Common myeloid progenitor, CD34-positive (primary cell): ENCODE data around the gene CADPS.

Source experiments
- CTCF ChIA-PET: fragments of 350-600 bp; sonication (Branson Sonifier 250); formaldehyde crosslinking; loops from one replicate; lab custom pipeline; 2021; ENCODE audit warnings: antibody characterized with exemption; lab: Charles Lee
- POLR2A ChIA-PET: fragments of 350-600 bp; sonication (Branson Sonifier 250); formaldehyde crosslinking; loops from one replicate; lab custom pipeline; 2021; ENCODE audit warnings: antibody characterized with exemption; lab: Charles Lee
- DNase-seq, 3 donors: peaks; one replicate each; pipeline versions ENCODE4 v3.0.0 to v3.0.0-alpha.2; 2013
- H3K27ac ChIP-seq, 2 experiments: 1 replicate in 1 of 2; 2 replicates in 1 of 2; pipeline ENCODE4 v1.7.0; 2013; ENCODE audit warnings: inconsistent platforms in 2 of 2, low read length in 2 of 2, mild to moderate bottlenecking in 2 of 2, low read depth in 1 of 2, moderate library complexity in 1 of 2; ENCODE audit not compliant: severe bottlenecking in 2 of 2, insufficient read depth in 1 of 2, poor library complexity in 1 of 2
- H3K27me3 ChIP-seq, 5 experiments: replicated peaks in 2 of 5; 1 replicate in 3 of 5; 2 replicates in 2 of 5; pipeline versions ENCODE4 v1.6.1 to v1.7.0; 2013; ENCODE audit warnings: low read length in 4 of 5, mild to moderate bottlenecking in 2 of 5, moderate library complexity in 2 of 5, inconsistent platforms in 1 of 5; ENCODE audit not compliant: insufficient read depth in 5 of 5, control insufficient read depth in 4 of 5
- H3K36me3 ChIP-seq, 4 experiments: 1 replicate in 2 of 4; 2 replicates in 2 of 4; pipeline versions ENCODE4 v1.6.1 to v1.7.0; 2013; ENCODE audit warnings: low read length in 3 of 4, control low read depth in 1 of 4, mild to moderate bottlenecking in 1 of 4; ENCODE audit not compliant: control insufficient read depth in 4 of 4, insufficient read depth in 4 of 4
- H3K4me1 ChIP-seq, 4 experiments: 1 replicate in 3 of 4; 2 replicates in 1 of 4; pipeline versions ENCODE4 v1.6.1 to v1.7.1; 2013; ENCODE audit warnings: low read length in 3 of 4, mild to moderate bottlenecking in 3 of 4, control low read depth in 1 of 4, inconsistent platforms in 1 of 4, moderate library complexity in 1 of 4; ENCODE audit not compliant: control insufficient read depth in 4 of 4, insufficient read depth in 4 of 4; ENCODE audit errors: control extremely low read depth in 1 of 4
- H3K4me3 ChIP-seq, 7 experiments: 1 replicate in 4 of 7; 2 replicates in 3 of 7; pipeline versions ENCODE4 v1.5.1 to v1.7.0; 2013; ENCODE audit warnings: mild to moderate bottlenecking in 7 of 7, low read length in 6 of 7, moderate library complexity in 6 of 7, inconsistent platforms in 2 of 7, low read depth in 2 of 7, control low read depth in 1 of 7; ENCODE audit not compliant: insufficient read depth in 4 of 7, control insufficient read depth in 1 of 7; ENCODE audit errors: extremely low read depth in 1 of 7
- H3K9me3 ChIP-seq, 5 experiments: 1 replicate in 4 of 5; 2 replicates in 1 of 5; pipeline versions ENCODE4 v1.6.1 to v1.7.1; 2013; ENCODE audit warnings: low read length in 4 of 5, mild to moderate bottlenecking in 2 of 5, inconsistent platforms in 1 of 5, low read depth in 1 of 5, moderate library complexity in 1 of 5; ENCODE audit not compliant: control insufficient read depth in 4 of 5, insufficient read depth in 2 of 5; ENCODE audit errors: control extremely low read depth in 1 of 5
- WGBS: methylation state at CpG from one replicate; pipeline ENCODE4 v1.1.5; 2013; ENCODE audit not compliant: insufficient coverage; 5-methylcytosine and 5-hydroxymethylcytosine counted together

Gene CADPS

GRCh38 chr3:62699728-62700127, 175.5 kb downstream of the CADPS start:
- no peaks in the 10 kb centered on the region for H3K36me3 ChIP-seq
- no peak for DNase-seq
- ChIA-PET POLR2A (no interaction called here), CTCF (no interaction called here)
- H3K27ac ChIP-seq = no peak overlapping the region
- peaks cover 0 to 4% (median 0%) of the 10 kb centered on the region in 5 experiments for H3K27me3 ChIP-seq
- WGBS = 82% methylated on average over 7 of the region's 7 CpGs
- no peak overlapping the region for H3K4me3 ChIP-seq
- no peaks in the 10 kb centered on the region for H3K4me1 ChIP-seq
- no peaks in the 10 kb centered on the region for H3K9me3 ChIP-seq

GRCh38 chr3:62696011-62696410, 179.2 kb downstream of the CADPS start:
- Histone ChIP-seq H3K4me1 (no peaks in the 10 kb centered on the region), H3K36me3 (no peaks in the 10 kb centered on the region), H3K4me3 (no peak overlapping the region), H3K9me3 (no peaks in the 10 kb centered on the region), H3K27me3 (peaks cover 0 to 4% (median 0%) of the 10 kb centered on the region in 5 experiments), H3K27ac (no peak overlapping the region)
- POLR2A ChIA-PET = no interaction called here
- DNase-seq = no peak
- CTCF ChIA-PET = no interaction called here

GRCh38 chr3:62688812-62689211, 186.4 kb downstream of the CADPS start:
- WGBS = 71% methylated on average over 1 of the region's 2 CpGs
- Histone ChIP-seq H3K9me3 (no peaks in the 10 kb centered on the region), H3K36me3 (no peaks in the 10 kb centered on the region), H3K27ac (no peak overlapping the region), H3K4me3 (no peak overlapping the region), H3K4me1 (no peaks in the 10 kb centered on the region), H3K27me3 (peaks cover 0 to 6% (median 2%) of the 10 kb centered on the region in 5 experiments)
- no peak for DNase-seq
- ChIA-PET POLR2A (no interaction called here), CTCF (interaction anchor here (1.2 kb wide), 1 partner anchor 54 kb away, joined by 3 read pairs; no protein-coding TSS in a partner anchor)

GRCh38 chr3:62688050-62688449, 187.2 kb downstream of the CADPS start:
- Histone ChIP-seq H3K4me3 (no peak overlapping the region), H3K27me3 (peaks cover 0 to 6% (median 2%) of the 10 kb centered on the region in 5 experiments), H3K9me3 (no peaks in the 10 kb centered on the region), H3K27ac (no peak overlapping the region), H3K4me1 (no peaks in the 10 kb centered on the region), H3K36me3 (no peaks in the 10 kb centered on the region)
- ChIA-PET CTCF (no interaction called here), POLR2A (no interaction called here)
- DNase-seq = no peak
- WGBS = 100% methylated on average over 1 of the region's 2 CpGs

GRCh38 chr3:62686503-62687294, 188.5 kb downstream of the CADPS start:
- peaks cover 0 to 6% (median 2%) of the 10 kb centered on the region in 5 experiments for H3K27me3 ChIP-seq
- no peaks in the 10 kb centered on the region for H3K36me3 ChIP-seq
- H3K4me1 ChIP-seq = no peaks in the 10 kb centered on the region
- 54% methylated on average over 2 of the region's 4 CpGs for WGBS
- no peak overlapping the region for H3K4me3 ChIP-seq
- H3K9me3 ChIP-seq = no peaks in the 10 kb centered on the region
- no peak overlapping the region for H3K27ac ChIP-seq
- CTCF ChIA-PET = no interaction called here
- POLR2A ChIA-PET = no interaction called here
- DNase-seq = no peak

GRCh38 chr3:62682826-62683225, 192.4 kb downstream of the CADPS start:
- no peaks in the 10 kb centered on the region for H3K9me3 ChIP-seq
- no peaks in the 10 kb centered on the region for H3K36me3 ChIP-seq
- H3K4me3 ChIP-seq = no peak overlapping the region
- whole genome bisulfite sequencing = 100% methylated on average over 2 of the region's 2 CpGs
- peaks cover 0 to 14% (median 0%) of the 10 kb centered on the region in 5 experiments for H3K27me3 ChIP-seq
- POLR2A ChIA-PET = no interaction called here
- DNase-seq = no peak
- no peaks in the 10 kb centered on the region for H3K4me1 ChIP-seq
- no peak overlapping the region for H3K27ac ChIP-seq
- CTCF ChIA-PET = no interaction called here

GRCh38 chr3:62679988-62680387, 195.2 kb downstream of the CADPS start:
- Histone ChIP-seq H3K4me1 (no peaks in the 10 kb centered on the region), H3K9me3 (no peaks in the 10 kb centered on the region), H3K27ac (no peak overlapping the region), H3K27me3 (peaks cover 0 to 9% (median 0%) of the 10 kb centered on the region in 5 experiments), H3K4me3 (no peak overlapping the region), H3K36me3 (no peaks in the 10 kb centered on the region)
- DNase-seq = no peak
- ChIA-PET POLR2A (no interaction called here), CTCF (no interaction called here)
- 94% methylated on average over 3 of the region's 3 CpGs for WGBS
